Trophoblast cell (in vitro differentiated cells and primary cell): ENCODE measurements around the gene YAP1.

ENCODE experiments used
- DNase-seq, 2 donors: peaks; one replicate each; pipeline ENCODE4 v3.0.0-alpha.2; 2016
- H2AFZ ChIP-seq: 2 replicates; pipeline ENCODE4 v1.6.1; 2013; ENCODE audit warnings: low read length, moderate library complexity, mild to moderate bottlenecking; ENCODE audit not compliant: insufficient read depth, poor library complexity
- H2AK5ac ChIP-seq: 2 replicates; pipeline ENCODE4 v1.6.1; 2013; ENCODE audit warnings: mild to moderate bottlenecking, low read length
- H2BK120ac ChIP-seq: 2 replicates; pipeline ENCODE4 v1.6.1; 2013; ENCODE audit warnings: low read length, mild to moderate bottlenecking, moderate library complexity; ENCODE audit not compliant: insufficient read depth, poor library complexity
- H2BK12ac ChIP-seq: 2 replicates; pipeline ENCODE4 v1.6.1; 2013; ENCODE audit warnings: mild to moderate bottlenecking, low read length, moderate library complexity
- H2BK5ac ChIP-seq: 2 replicates; pipeline ENCODE4 v1.6.1; 2013; ENCODE audit warnings: low read length, low read depth, moderate library complexity, mild to moderate bottlenecking; ENCODE audit not compliant: poor library complexity
- H3K14ac ChIP-seq: 2 replicates; pipeline ENCODE4 v1.6.1; 2013; ENCODE audit warnings: mild to moderate bottlenecking, low read length
- H3K18ac ChIP-seq: 2 replicates; pipeline ENCODE4 v1.6.1; 2013; ENCODE audit warnings: mild to moderate bottlenecking, low read length
- H3K23ac ChIP-seq: 2 replicates; pipeline ENCODE4 v1.6.1; 2013; ENCODE audit warnings: low read length
- H3K27ac ChIP-seq: 2 replicates; pipeline ENCODE4 v1.5.1; 2013; ENCODE audit warnings: low read depth, mild to moderate bottlenecking, inconsistent platforms, low read length, moderate library complexity
- H3K27me3 ChIP-seq: 2 replicates; pipeline ENCODE4 v1.6.1; 2013; ENCODE audit warnings: inconsistent platforms, mild to moderate bottlenecking, low read length, moderate library complexity; ENCODE audit not compliant: insufficient read depth
- H3K36me3 ChIP-seq, 2 experiments: 1 replicate in 1 of 2; 2 replicates in 1 of 2; pipeline ENCODE4 v1.6.1; 2013; ENCODE audit warnings: low read length in 2 of 2, mild to moderate bottlenecking in 2 of 2, moderate library complexity in 1 of 2; ENCODE audit not compliant: insufficient read depth in 2 of 2, control insufficient read depth in 1 of 2
- H3K4ac ChIP-seq: 2 replicates; pipeline ENCODE4 v1.6.1; 2013; ENCODE audit warnings: low read depth, mild to moderate bottlenecking, low read length, moderate library complexity
- H3K4me1 ChIP-seq, 2 experiments: 1 replicate in 1 of 2; 2 replicates in 1 of 2; pipeline ENCODE4 v1.6.1; 2013; ENCODE audit warnings: low read length in 2 of 2, mild to moderate bottlenecking in 2 of 2, moderate library complexity in 1 of 2; ENCODE audit not compliant: insufficient read depth in 2 of 2, control insufficient read depth in 1 of 2
- H3K4me2 ChIP-seq: 2 replicates; pipeline ENCODE4 v1.6.1; 2013; ENCODE audit warnings: inconsistent platforms, mild to moderate bottlenecking, low read length, moderate library complexity
- H3K4me3 ChIP-seq: 2 replicates; pipeline ENCODE4 v1.5.1; 2013; ENCODE audit warnings: mild to moderate bottlenecking, low read depth, low read length, inconsistent platforms
- H3K79me1 ChIP-seq: one replicate; pipeline ENCODE4 v1.6.1; 2013; ENCODE audit warnings: low read length
- H3K79me2 ChIP-seq: 2 replicates; pipeline ENCODE4 v1.6.1; 2013; ENCODE audit warnings: low read length, mild to moderate bottlenecking; ENCODE audit not compliant: control insufficient read depth, insufficient read depth, poor library complexity
- H3K9ac ChIP-seq: 2 replicates; pipeline ENCODE4 v1.6.1; 2013; ENCODE audit warnings: mild to moderate bottlenecking, low read length
- H3K9me3 ChIP-seq: 2 replicates; pipeline ENCODE4 v1.6.1; 2013; ENCODE audit warnings: low read depth, mild to moderate bottlenecking, control low read depth, inconsistent platforms, low read length; ENCODE audit not compliant: insufficient read depth
- H4K12ac ChIP-seq: 2 replicates; pipeline ENCODE4 v1.6.1; 2013; ENCODE audit warnings: low read depth, mild to moderate bottlenecking, low read length, moderate library complexity
- H4K8ac ChIP-seq: 2 replicates; pipeline ENCODE4 v1.6.1; 2013; ENCODE audit warnings: low read depth, mild to moderate bottlenecking, low read length, moderate library complexity
- H4K91ac ChIP-seq: one replicate; pipeline ENCODE4 v1.6.1; 2013; ENCODE audit warnings: low read depth, mild to moderate bottlenecking, low read length, moderate library complexity
- WGBS: extraction: QIAGEN DNeasy Blood & Tissue Kit; methylation state at CpG from one replicate; pipeline ENCODE4 v1.1.7; 2013; ENCODE audit warnings: missing lambda C conversion rate; ENCODE audit not compliant: insufficient read length, insufficient coverage; ENCODE audit errors: extremely low coverage; 5-methylcytosine and 5-hydroxymethylcytosine counted together

The YAP1 gene

GRCh38 chr11:102214623-102215022 lies 104.4 kb downstream of the YAP1 start:
- no peak overlapping the region for H2AFZ ChIP-seq
- no peak overlapping the region for H2BK5ac ChIP-seq
- H4K12ac ChIP-seq = no peak overlapping the region
- no peaks in the 10 kb centered on the region for H3K9me3 ChIP-seq
- DNase-seq = no peak
- no peak overlapping the region for H4K91ac ChIP-seq
- H3K18ac ChIP-seq = no peak overlapping the region
- H3K14ac ChIP-seq = no peak overlapping the region
- H3K4me1 ChIP-seq = no peaks in the 10 kb centered on the region
- no peak overlapping the region for H2BK12ac ChIP-seq
- H3K27me3 ChIP-seq = no peaks in the 10 kb centered on the region
- no peak overlapping the region for H3K4ac ChIP-seq
- H2AK5ac ChIP-seq = no peak overlapping the region
- no peak overlapping the region for H2BK120ac ChIP-seq
- no peak overlapping the region for H4K8ac ChIP-seq
- no peak overlapping the region for H3K23ac ChIP-seq
- no peak overlapping the region for H3K4me2 ChIP-seq
- no peaks in the 10 kb centered on the region for H3K79me1 ChIP-seq
- no peak overlapping the region for H3K27ac ChIP-seq
- H3K36me3 ChIP-seq = peaks cover 17 to 19% of the 10 kb centered on the region in 2 experiments
- no peak overlapping the region for H3K9ac ChIP-seq
- H3K79me2 ChIP-seq = no peaks in the 10 kb centered on the region
- H3K4me3 ChIP-seq = no peak overlapping the region

GRCh38 chr11:102216433-102217075 lies 106.3 kb downstream of the YAP1 start:
- no peak overlapping the region for H4K8ac ChIP-seq
- no peak overlapping the region for H3K4ac ChIP-seq
- H3K9me3 ChIP-seq = no peaks in the 10 kb centered on the region
- H2BK120ac ChIP-seq = no peak overlapping the region
- H3K9ac ChIP-seq = no peak overlapping the region
- H2BK5ac ChIP-seq = no peak overlapping the region
- H2AFZ ChIP-seq = no peak overlapping the region
- H3K4me2 ChIP-seq = no peak overlapping the region
- H3K4me3 ChIP-seq = no peak overlapping the region
- no peak overlapping the region for H3K27ac ChIP-seq
- H3K27me3 ChIP-seq = no peaks in the 10 kb centered on the region
- no peak overlapping the region for H2BK12ac ChIP-seq
- H4K12ac ChIP-seq = no peak overlapping the region
- no peak overlapping the region for H3K14ac ChIP-seq
- H3K79me1 ChIP-seq = no peaks in the 10 kb centered on the region
- H2AK5ac ChIP-seq = no peak overlapping the region
- H3K23ac ChIP-seq = no peak overlapping the region
- peaks cover 15 to 17% of the 10 kb centered on the region in 2 experiments for H3K36me3 ChIP-seq
- H3K79me2 ChIP-seq = no peaks in the 10 kb centered on the region
- DNase-seq = no peak
- H3K18ac ChIP-seq = no peak overlapping the region
- WGBS = no CpG with 5 or more reads among the region's 2 CpGs
- no peak overlapping the region for H4K91ac ChIP-seq
- H3K4me1 ChIP-seq = no peaks in the 10 kb centered on the region

GRCh38 chr11:102220728-102221467 lies 110.7 kb downstream of the YAP1 start:
- no peak overlapping the region for H4K12ac ChIP-seq
- H3K4me2 ChIP-seq = no peak overlapping the region
- no peak overlapping the region for H3K9ac ChIP-seq
- H2AK5ac ChIP-seq = no peak overlapping the region
- H3K27me3 ChIP-seq = no peaks in the 10 kb centered on the region
- no peaks in the 10 kb centered on the region for H3K79me2 ChIP-seq
- no peak overlapping the region for H2AFZ ChIP-seq
- H2BK5ac ChIP-seq = no peak overlapping the region
- H4K91ac ChIP-seq = no peak overlapping the region
- H3K4me3 ChIP-seq = no peak overlapping the region
- no peaks in the 10 kb centered on the region for H3K9me3 ChIP-seq
- peak in 1 of 2 donors; percentile 62 for DNase-seq
- no peak overlapping the region for H2BK12ac ChIP-seq
- H3K36me3 ChIP-seq = peaks cover 10 to 16% of the 10 kb centered on the region in 2 experiments
- no peak overlapping the region for H2BK120ac ChIP-seq
- H3K18ac ChIP-seq = no peak overlapping the region
- H4K8ac ChIP-seq = no peak overlapping the region
- H3K23ac ChIP-seq = no peak overlapping the region
- no CpG with 5 or more reads among the region's 7 CpGs for WGBS
- no peak overlapping the region for H3K4ac ChIP-seq
- H3K79me1 ChIP-seq = no peaks in the 10 kb centered on the region
- peaks cover 2 to 3% of the 10 kb centered on the region in 2 experiments for H3K4me1 ChIP-seq
- no peak overlapping the region for H3K27ac ChIP-seq
- H3K14ac ChIP-seq = no peak overlapping the region

GRCh38 chr11:102223859-102224258 lies 113.6 kb downstream of the YAP1 start:
- H4K91ac ChIP-seq = no peak overlapping the region
- no peak overlapping the region for H3K4me2 ChIP-seq
- H3K79me2 ChIP-seq = no peaks in the 10 kb centered on the region
- H3K23ac ChIP-seq = no peak overlapping the region
- H2AFZ ChIP-seq = no peak overlapping the region
- H3K9me3 ChIP-seq = no peaks in the 10 kb centered on the region
- no peak overlapping the region for H2AK5ac ChIP-seq
- no peak overlapping the region for H3K9ac ChIP-seq
- H3K27ac ChIP-seq = no peak overlapping the region
- no peak overlapping the region for H4K8ac ChIP-seq
- H3K27me3 ChIP-seq = no peaks in the 10 kb centered on the region
- no CpG with 5 or more reads among the region's 2 CpGs for WGBS
- no peak overlapping the region for H3K18ac ChIP-seq
- no peak overlapping the region for H2BK12ac ChIP-seq
- H3K4me1 ChIP-seq = peaks cover 3 to 13% of the 10 kb centered on the region in 2 experiments
- no peak overlapping the region for H2BK5ac ChIP-seq
- no peak overlapping the region for H2BK120ac ChIP-seq
- H3K4ac ChIP-seq = no peak overlapping the region
- H3K79me1 ChIP-seq = peaks cover 2% of the 10 kb centered on the region
- no peak overlapping the region for H3K14ac ChIP-seq
- H3K36me3 ChIP-seq = peaks cover 11 to 22% of the 10 kb centered on the region in 2 experiments
- no peak overlapping the region for H3K4me3 ChIP-seq
- H4K12ac ChIP-seq = no peak overlapping the region
- no peak for DNase-seq
